PC-3 (cell line): ENCODE measurements around the gene INO80B.
"Not testable (repeated sequence)": the region's sequence is repeated elsewhere in the genome, so short reads cannot be mapped to it uniquely, and the experiment has no call there.

Source experiments
- EZH2 ChIP-seq: fragments of 300-600 bp; sonication (generic); IDR thresholded peaks from one replicate; pipeline ENCODE4 v1.6.1; 2017; ENCODE audit warnings: antibody characterized with exemption, mild to moderate bottlenecking, low read length; ENCODE audit not compliant: unreplicated experiment
- EZH2phosphoT487 ChIP-seq: fragments of 300-600 bp; sonication (generic); IDR thresholded peaks from 2 replicates; pipeline ENCODE4 v1.6.1; 2018; ENCODE audit warnings: mild to moderate bottlenecking, antibody characterized with exemption, low read length, borderline replicate concordance
- TF ChIP-seq, protein P1 (sequence below): fragments of 300-600 bp; sonication (generic); conservative IDR thresholded peaks from 2 replicates; pipeline ENCODE4 v1.5.1; 2017; ENCODE audit warnings: antibody characterized with exemption, low read depth, mild to moderate bottlenecking, low read length

DNA sequence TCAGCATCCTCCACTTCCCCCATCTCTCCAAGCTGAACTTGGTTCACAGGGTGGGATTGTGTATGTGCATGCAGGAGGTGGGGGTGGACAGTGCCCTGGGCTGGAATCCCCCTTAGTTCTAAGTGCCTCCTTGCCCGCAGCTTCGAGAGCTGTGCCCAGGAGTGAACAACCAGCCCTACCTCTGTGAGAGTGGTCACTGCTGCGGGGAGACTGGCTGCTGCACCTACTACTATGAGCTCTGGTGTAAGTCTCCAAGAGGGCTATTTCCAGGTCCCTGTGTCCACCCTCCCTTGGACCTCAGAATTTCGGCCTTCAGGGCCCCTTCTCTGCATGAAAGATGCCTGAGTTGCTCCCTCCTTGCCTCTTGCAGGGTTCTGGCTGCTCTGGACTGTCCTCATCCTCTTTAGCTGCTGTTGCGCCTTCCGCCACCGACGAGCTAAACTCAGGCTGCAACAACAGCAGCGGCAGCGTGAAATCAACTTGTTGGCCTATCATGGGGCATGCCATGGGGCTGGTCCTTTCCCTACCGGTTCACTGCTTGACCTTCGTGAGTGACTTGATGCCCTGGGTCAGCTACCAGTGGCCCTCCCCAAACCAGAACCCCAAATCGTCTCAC, 4.7 kb downstream of the INO80B start:
- TF ChIP-seq, protein P1, sequence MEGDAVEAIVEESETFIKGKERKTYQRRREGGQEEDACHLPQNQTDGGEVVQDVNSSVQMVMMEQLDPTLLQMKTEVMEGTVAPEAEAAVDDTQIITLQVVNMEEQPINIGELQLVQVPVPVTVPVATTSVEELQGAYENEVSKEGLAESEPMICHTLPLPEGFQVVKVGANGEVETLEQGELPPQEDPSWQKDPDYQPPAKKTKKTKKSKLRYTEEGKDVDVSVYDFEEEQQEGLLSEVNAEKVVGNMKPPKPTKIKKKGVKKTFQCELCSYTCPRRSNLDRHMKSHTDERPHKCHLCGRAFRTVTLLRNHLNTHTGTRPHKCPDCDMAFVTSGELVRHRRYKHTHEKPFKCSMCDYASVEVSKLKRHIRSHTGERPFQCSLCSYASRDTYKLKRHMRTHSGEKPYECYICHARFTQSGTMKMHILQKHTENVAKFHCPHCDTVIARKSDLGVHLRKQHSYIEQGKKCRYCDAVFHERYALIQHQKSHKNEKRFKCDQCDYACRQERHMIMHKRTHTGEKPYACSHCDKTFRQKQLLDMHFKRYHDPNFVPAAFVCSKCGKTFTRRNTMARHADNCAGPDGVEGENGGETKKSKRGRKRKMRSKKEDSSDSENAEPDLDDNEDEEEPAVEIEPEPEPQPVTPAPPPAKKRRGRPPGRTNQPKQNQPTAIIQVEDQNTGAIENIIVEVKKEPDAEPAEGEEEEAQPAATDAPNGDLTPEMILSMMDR = not testable (repeated sequence)
- not testable (repeated sequence) for TF ChIP-seq EZH2, EZH2phosphoT487
